ENCODE measurements around the gene CNTNAP4.

DNA sequence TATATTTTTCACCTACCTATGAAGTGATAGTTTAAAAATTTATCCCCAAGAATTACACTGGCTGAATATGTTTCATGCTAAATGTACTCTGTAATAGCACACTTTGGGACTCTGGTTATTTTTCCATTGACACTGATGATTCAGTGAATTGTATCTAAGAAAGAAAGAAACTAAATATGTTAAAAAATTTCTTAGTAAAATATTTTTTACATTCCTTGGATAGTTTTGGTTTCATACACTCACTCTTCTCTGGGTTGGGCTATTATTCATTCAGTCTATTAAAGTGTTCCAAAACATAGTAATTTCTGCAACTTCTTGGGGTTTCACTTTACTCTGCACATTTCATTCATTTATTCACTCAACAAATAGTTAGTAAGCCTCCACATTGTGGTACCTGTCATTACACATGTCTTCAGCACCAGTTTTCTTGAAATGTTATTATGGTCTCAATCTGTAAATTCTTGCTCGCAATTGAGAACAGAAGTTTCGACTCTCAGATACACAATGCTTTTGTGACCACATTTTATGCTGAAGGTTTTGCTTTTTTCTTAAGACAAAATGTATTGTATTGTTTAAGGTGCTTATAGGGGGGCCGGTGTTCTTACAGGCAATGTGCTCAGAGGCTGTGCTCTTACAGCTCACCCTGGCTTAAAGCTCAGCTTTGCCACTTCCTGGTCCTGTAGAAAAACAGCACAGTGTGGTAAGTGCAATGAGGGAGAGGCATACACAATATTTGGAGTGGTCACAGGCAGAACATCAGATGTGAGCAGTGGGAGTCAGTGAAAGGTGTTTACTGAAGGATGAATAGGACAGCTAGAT lies 17.4 kb downstream of the CNTNAP4 start:
- no peak for TF ChIP-seq POLR2AphosphoS5 (IDR thresholded peaks at IDR 0.05; ENCODE audit: low read depth, low read length)
- TF ChIP-seq, protein P1, sequence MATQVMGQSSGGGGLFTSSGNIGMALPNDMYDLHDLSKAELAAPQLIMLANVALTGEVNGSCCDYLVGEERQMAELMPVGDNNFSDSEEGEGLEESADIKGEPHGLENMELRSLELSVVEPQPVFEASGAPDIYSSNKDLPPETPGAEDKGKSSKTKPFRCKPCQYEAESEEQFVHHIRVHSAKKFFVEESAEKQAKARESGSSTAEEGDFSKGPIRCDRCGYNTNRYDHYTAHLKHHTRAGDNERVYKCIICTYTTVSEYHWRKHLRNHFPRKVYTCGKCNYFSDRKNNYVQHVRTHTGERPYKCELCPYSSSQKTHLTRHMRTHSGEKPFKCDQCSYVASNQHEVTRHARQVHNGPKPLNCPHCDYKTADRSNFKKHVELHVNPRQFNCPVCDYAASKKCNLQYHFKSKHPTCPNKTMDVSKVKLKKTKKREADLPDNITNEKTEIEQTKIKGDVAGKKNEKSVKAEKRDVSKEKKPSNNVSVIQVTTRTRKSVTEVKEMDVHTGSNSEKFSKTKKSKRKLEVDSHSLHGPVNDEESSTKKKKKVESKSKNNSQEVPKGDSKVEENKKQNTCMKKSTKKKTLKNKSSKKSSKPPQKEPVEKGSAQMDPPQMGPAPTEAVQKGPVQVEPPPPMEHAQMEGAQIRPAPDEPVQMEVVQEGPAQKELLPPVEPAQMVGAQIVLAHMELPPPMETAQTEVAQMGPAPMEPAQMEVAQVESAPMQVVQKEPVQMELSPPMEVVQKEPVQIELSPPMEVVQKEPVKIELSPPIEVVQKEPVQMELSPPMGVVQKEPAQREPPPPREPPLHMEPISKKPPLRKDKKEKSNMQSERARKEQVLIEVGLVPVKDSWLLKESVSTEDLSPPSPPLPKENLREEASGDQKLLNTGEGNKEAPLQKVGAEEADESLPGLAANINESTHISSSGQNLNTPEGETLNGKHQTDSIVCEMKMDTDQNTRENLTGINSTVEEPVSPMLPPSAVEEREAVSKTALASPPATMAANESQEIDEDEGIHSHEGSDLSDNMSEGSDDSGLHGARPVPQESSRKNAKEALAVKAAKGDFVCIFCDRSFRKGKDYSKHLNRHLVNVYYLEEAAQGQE (IDR thresholded peaks at IDR 0.05; ENCODE audit: insufficient read depth in 1 of 2, low read depth in 2 of 2, low read length in 2 of 2), result no peak
- TF ChIP-seq SIN3A (IDR thresholded peaks at IDR 0.05; ENCODE audit: borderline replicate concordance, insufficient read depth, low read length), result no peak
- no peak for TF ChIP-seq TAF1 (IDR thresholded peaks at IDR 0.05; ENCODE audit: borderline replicate concordance, insufficient read depth, low read length)
